GM12878 (cell line): Measurements from ENCODE around the gene SPAG7. TPM values are rescaled to one million over a fixed set of nuclear protein-coding genes. Genes with fewer than 3 reads are reported as not detected.

Source experiments
- BCL11A ChIP-seq: IDR thresholded peaks from 2 replicates; pipeline ENCODE4 v1.6.1; 2011; ENCODE audit warnings: low read depth, low read length
- BCL3 ChIP-seq: IDR thresholded peaks from 2 replicates; pipeline ENCODE4 v1.6.1; 2011; ENCODE audit warnings: borderline replicate concordance, low read depth, mild to moderate bottlenecking, moderate library complexity, low read length; ENCODE audit not compliant: insufficient read depth, poor library complexity, severe bottlenecking
- CHD4 ChIP-seq: fragments of 200-600 bp; sonication (generic); IDR thresholded peaks from 2 replicates; pipeline ENCODE4 v1.6.1; 2016; ENCODE audit warnings: mild to moderate bottlenecking
- CTCF ChIP-seq, 3 experiments: IDR thresholded peaks in 2 of 3; conservative IDR thresholded peaks in 1 of 3; 2 replicates each; pipeline ENCODE4 v1.5.1; 2011; ENCODE audit warnings: low read depth in 3 of 3, low read length in 3 of 3, mild to moderate bottlenecking in 3 of 3, control low read depth in 2 of 3, moderate library complexity in 2 of 3, inconsistent platforms in 1 of 3, mixed read lengths in 1 of 3; ENCODE audit not compliant: control insufficient read depth in 2 of 3, insufficient read depth in 1 of 3; ENCODE audit errors: extremely low read depth in 1 of 3
- E2F4 ChIP-seq: IDR thresholded peaks from 2 replicates; pipeline ENCODE4 v1.6.1; 2012; ENCODE audit warnings: low read depth, low read length, improper control_type of control experiment
- GABPA ChIP-seq: IDR thresholded peaks from 2 replicates; pipeline ENCODE4 v1.6.1; 2014; ENCODE audit warnings: antibody characterized with exemption, low read depth, mild to moderate bottlenecking, inconsistent platforms
- IRF4 ChIP-seq: IDR thresholded peaks from 2 replicates; pipeline ENCODE4 v1.6.1; 2011; ENCODE audit warnings: low read depth, low read length
- KDM1A ChIP-seq: fragments of 200-600 bp; sonication (generic); IDR thresholded peaks from 2 replicates; pipeline ENCODE4 v1.6.1; 2016; ENCODE audit warnings: borderline replicate concordance
- MTA3 ChIP-seq: IDR thresholded peaks from 2 replicates; pipeline ENCODE4 v1.6.1; 2012; ENCODE audit warnings: low read length, inconsistent platforms, borderline replicate concordance
- NR2C1 ChIP-seq: fragments of 450-650 bp; IDR thresholded peaks from 2 replicates; pipeline ENCODE4 v1.6.1; 2017; ENCODE audit warnings: antibody characterized with exemption, mild to moderate bottlenecking, moderate library complexity
- RB1 ChIP-seq: fragments of 450-650 bp; formaldehyde crosslinking; IDR thresholded peaks from 2 replicates; pipeline ENCODE4 v1.6.1; 2017; ENCODE audit warnings: mild to moderate bottlenecking, borderline replicate concordance
- SMAD5 ChIP-seq: IDR thresholded peaks from 2 replicates; pipeline ENCODE4 v1.6.1; 2016; ENCODE audit warnings: antibody characterized with exemption, low read depth
- SMC3 ChIP-seq: IDR thresholded peaks from 2 replicates; pipeline ENCODE4 v1.6.1; 2011; ENCODE audit warnings: low read length, improper control_type of control experiment, borderline replicate concordance
- SPI1 ChIP-seq: IDR thresholded peaks from 2 replicates; pipeline ENCODE4 v1.6.1; 2011; ENCODE audit warnings: low read depth, mild to moderate bottlenecking, low read length, moderate library complexity, borderline replicate concordance; ENCODE audit not compliant: insufficient read depth
- SREBF2 ChIP-seq: IDR thresholded peaks from 2 replicates; pipeline ENCODE4 v1.6.1; 2012; ENCODE audit warnings: mild to moderate bottlenecking, low read length
- STAT1 ChIP-seq: fragments of 450-650 bp; conservative IDR thresholded peaks from 2 replicates; pipeline ENCODE4 v1.6.1; 2014; ENCODE audit warnings: antibody characterized with exemption, mild to moderate bottlenecking
- ZNF24 ChIP-seq: fragments of 450-650 bp; IDR thresholded peaks from 2 replicates; pipeline ENCODE4 v1.6.1; 2017; ENCODE audit warnings: antibody characterized with exemption, mild to moderate bottlenecking
- ZNF274 ChIP-seq: IDR thresholded peaks from one replicate; pipeline ENCODE4 v1.8.0; 2011; ENCODE audit not compliant: insufficient read length, insufficient read depth
- ZNF622 ChIP-seq: fragments of 450-650 bp; IDR thresholded peaks from 2 replicates; pipeline ENCODE4 v1.6.1; 2017; ENCODE audit warnings: mild to moderate bottlenecking, inconsistent platforms
- ZSCAN29 ChIP-seq: fragments of 450-650 bp; IDR thresholded peaks from 2 replicates; pipeline ENCODE4 v1.6.1; 2017; ENCODE audit warnings: mild to moderate bottlenecking, moderate library complexity
- polyA plus RNA-seq, 11 experiments: library from polyadenylated mRNA; depleted of rRNA in 4 of 11; unstranded in 6 of 11; stranded (reverse) in 5 of 11; fragments of >200 nt; fragmentation: Nextera tagmentation in 4 of 11; fragmentation: Illumina TruSeq in 1 of 11; extraction: Ambion mirVana in 4 of 11; extraction: Trizol in 1 of 11; gene quantifications; 1 replicate in 1 of 11; 2 replicates in 10 of 11; pipeline versions ENCODE4 v1.2.1 to v1.2.3, GENCODE V29; 2011 to 2016; ENCODE audit warnings: inconsistent platforms in 2 of 11, missing spikeins in 2 of 11, low read depth in 1 of 11
- total RNA-seq, 4 experiments: library from RNA; depleted of rRNA in 3 of 4; stranded (reverse); fragments of >200 nt in 3 of 4; fragmentation: Illumina TruSeq in 1 of 4; extraction: Trizol in 1 of 4; gene quantifications; 2 replicates each; pipeline versions ENCODE4 v1.2.1 to v1.2.3, GENCODE V29; 2013 to 2021
- TF ChIP-seq, protein P1 (sequence below): fragments of 450-650 bp; IDR thresholded peaks from 2 replicates; pipeline ENCODE4 v1.6.1; 2017; ENCODE audit warnings: mild to moderate bottlenecking, low read depth, inconsistent platforms; ENCODE audit not compliant: poor library complexity, severe bottlenecking
- TF ChIP-seq, protein P2 (sequence below): IDR thresholded peaks from 2 replicates; pipeline ENCODE4 v1.6.1; 2012; ENCODE audit warnings: low read length, inconsistent platforms

Gene SPAG7
- total and polyA plus RNA-seq, 10 of the 15 experiments (the other 5 are each of a cell fraction or from before 2014, with no cell fraction given): 7.9 to 146 (median 88.7) TPM

DNA sequence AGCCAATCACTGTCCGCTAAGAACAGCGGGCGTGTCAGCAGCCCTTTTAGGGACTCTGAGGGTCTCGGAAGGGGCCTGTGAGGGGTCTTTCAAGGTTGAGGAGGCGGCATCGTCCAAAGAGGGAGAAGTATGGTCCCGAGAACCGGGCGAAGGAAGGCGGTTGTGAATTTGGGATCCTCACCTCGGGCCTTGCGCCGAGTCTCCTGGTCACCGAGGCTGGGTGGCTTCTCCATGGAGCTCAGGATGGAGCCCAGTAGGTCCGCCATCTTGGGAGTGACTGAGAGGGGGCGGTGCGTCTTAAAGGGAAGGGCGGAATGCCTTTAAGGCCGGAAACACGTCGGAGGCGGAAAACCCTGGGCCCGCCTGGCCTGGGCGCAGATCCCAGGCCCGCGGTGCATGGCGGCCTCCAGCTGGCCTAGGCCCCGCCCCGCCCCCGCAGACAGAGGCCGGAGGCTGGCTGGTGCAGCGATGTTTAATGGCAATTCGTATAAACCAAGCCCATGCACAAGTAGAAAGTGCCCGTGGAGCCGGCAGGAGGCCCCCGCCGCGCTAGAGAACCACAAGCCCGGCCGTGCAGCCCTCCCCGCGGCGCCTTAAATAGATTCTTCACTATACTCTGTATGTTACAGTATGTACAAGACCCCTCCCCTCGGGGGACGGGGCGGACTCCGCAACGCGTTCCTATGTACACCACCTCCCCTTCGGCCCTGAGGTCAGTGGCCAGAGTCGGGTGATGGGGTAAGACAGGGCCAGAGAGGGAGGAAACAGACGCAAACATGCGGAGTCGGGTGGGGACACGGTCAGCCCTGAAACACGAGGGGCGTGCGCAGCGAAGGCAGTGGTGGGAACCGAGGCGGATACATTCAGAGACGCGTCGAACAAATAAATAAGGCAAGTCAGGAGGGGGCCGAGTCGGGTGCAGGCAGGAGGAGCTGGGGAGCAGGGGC, at the start of gene SPAG7 (continued):
- TF ChIP-seq CTCF (IDR thresholded peaks at IDR 0.05 in 2 of 3, conservative IDR thresholded peaks at IDR 0.05 in 1 of 3; ENCODE audit: control insufficient read depth in 2 of 3, extremely low read depth in 1 of 3, insufficient read depth in 1 of 3, low read depth in 3 of 3, low read length in 3 of 3) (no peak), SREBF2 (0 out of 2 replicates have a peak, but pooled peaks have one; percentile 12), E2F4 (no peak), BCL3 (peak; percentile 67), KDM1A (no peak), ZNF622 (no peak), SPI1 (no peak), MTA3 (no peak; the same call in 1 of the 2 replicates), SMC3 (peak; percentile 28; the same call in 1 of the 2 replicates), RB1 (peak; percentile 70; the same call in 1 of the 2 replicates), ZNF274 (no peak), CHD4 (no peak), SMAD5 (peak; percentile 90; the same call in 1 of the 2 replicates), STAT1 (no peak), ZSCAN29 (no peak), GABPA (peak; percentile 18; the same call in 1 of the 2 replicates), BCL11A (no peak), ZNF24 (0 out of 2 replicates have a peak, but pooled peaks have one; percentile 19), IRF4 (0 out of 2 replicates have a peak, but pooled peaks have one; percentile 9), NR2C1 (peak; percentile 52)
- TF ChIP-seq, protein P1, sequence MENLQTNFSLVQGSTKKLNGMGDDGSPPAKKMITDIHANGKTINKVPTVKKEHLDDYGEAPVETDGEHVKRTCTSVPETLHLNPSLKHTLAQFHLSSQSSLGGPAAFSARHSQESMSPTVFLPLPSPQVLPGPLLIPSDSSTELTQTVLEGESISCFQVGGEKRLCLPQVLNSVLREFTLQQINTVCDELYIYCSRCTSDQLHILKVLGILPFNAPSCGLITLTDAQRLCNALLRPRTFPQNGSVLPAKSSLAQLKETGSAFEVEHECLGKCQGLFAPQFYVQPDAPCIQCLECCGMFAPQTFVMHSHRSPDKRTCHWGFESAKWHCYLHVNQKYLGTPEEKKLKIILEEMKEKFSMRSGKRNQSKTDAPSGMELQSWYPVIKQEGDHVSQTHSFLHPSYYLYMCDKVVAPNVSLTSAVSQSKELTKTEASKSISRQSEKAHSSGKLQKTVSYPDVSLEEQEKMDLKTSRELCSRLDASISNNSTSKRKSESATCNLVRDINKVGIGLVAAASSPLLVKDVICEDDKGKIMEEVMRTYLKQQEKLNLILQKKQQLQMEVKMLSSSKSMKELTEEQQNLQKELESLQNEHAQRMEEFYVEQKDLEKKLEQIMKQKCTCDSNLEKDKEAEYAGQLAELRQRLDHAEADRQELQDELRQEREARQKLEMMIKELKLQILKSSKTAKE: no peak
- TF ChIP-seq, protein P2, sequence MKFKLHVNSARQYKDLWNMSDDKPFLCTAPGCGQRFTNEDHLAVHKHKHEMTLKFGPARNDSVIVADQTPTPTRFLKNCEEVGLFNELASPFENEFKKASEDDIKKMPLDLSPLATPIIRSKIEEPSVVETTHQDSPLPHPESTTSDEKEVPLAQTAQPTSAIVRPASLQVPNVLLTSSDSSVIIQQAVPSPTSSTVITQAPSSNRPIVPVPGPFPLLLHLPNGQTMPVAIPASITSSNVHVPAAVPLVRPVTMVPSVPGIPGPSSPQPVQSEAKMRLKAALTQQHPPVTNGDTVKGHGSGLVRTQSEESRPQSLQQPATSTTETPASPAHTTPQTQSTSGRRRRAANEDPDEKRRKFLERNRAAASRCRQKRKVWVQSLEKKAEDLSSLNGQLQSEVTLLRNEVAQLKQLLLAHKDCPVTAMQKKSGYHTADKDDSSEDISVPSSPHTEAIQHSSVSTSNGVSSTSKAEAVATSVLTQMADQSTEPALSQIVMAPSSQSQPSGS: no peak
